K562 (cell line): Measurements from ENCODE around the gene TNF. TPM values are rescaled to one million over a fixed set of nuclear protein-coding genes. Genes with fewer than 3 reads are reported as not detected.
A peak's percentile ranks its signal among the peaks of the same experiment; 100 is the strongest.

Experiments
- ASH1L ChIP-seq: fragments of 450-650 bp; IDR thresholded peaks from 2 replicates; pipeline ENCODE4 v1.6.1; 2018; ENCODE audit warnings: borderline replicate concordance, mild to moderate bottlenecking, low read depth; ENCODE audit not compliant: partially characterized antibody
- BRF2 ChIP-seq: IDR thresholded peaks from 3 replicates; pipeline ENCODE4 v1.6.1; 2011; ENCODE audit warnings: borderline replicate concordance, mild to moderate bottlenecking; ENCODE audit not compliant: insufficient read length, insufficient read depth
- CBFB ChIP-seq: sonication (generic); formaldehyde crosslinking; IDR thresholded peaks from 2 replicates; pipeline ENCODE4 v1.4.0; 2020; ENCODE audit warnings: mild to moderate bottlenecking, missing genetic modification reagents
- FIP1L1 ChIP-seq: fragments of 200-400 bp; formaldehyde crosslinking; IDR thresholded peaks from 2 replicates; pipeline ENCODE4 v1.6.1; 2018; ENCODE audit warnings: mild to moderate bottlenecking, low read depth, low read length; ENCODE audit not compliant: poor library complexity, severe bottlenecking
- GTF2F1 ChIP-seq: IDR thresholded peaks from 2 replicates; pipeline ENCODE4 v1.6.1; 2011; ENCODE audit warnings: low read depth, low read length, improper control_type of control experiment
- IRF1 ChIP-seq: sonication (generic); formaldehyde crosslinking; IDR thresholded peaks from 2 replicates; pipeline ENCODE4 v1.8.0; 2022; ENCODE audit warnings: missing genetic modification reagents, mild to moderate bottlenecking, borderline replicate concordance
- KLF10 ChIP-seq: fragments of 250-450 bp; sonication (Bioruptor Pico); IDR thresholded peaks from 2 replicates; pipeline ENCODE4 v1.6.1; 2021; ENCODE audit warnings: matching md5 sums
- MTF1 ChIP-seq: fragments of 250-450 bp; sonication (Bioruptor Pico); IDR thresholded peaks from 2 replicates; pipeline ENCODE4 v1.9.0; 2021; ENCODE audit warnings: moderate library complexity, mild to moderate bottlenecking, inconsistent platforms, borderline replicate concordance
- PHF21A ChIP-seq: fragments of 450-650 bp; IDR thresholded peaks from 2 replicates; pipeline ENCODE4 v1.6.1; 2017; ENCODE audit warnings: low read depth, borderline replicate concordance
- RBM39 ChIP-seq: fragments of 200-400 bp; formaldehyde crosslinking; optimal IDR thresholded peaks from 2 replicates; pipeline ENCODE3; 2018; ENCODE audit warnings: low read depth, low read length
- SFPQ ChIP-seq: fragments of 200-400 bp; formaldehyde crosslinking; IDR thresholded peaks from 2 replicates; pipeline ENCODE4 v1.6.1; 2017; ENCODE audit warnings: mild to moderate bottlenecking, low read depth, low read length, moderate library complexity
- SIN3A ChIP-seq, 2 experiments: fragments of 150-350 bp in 1 of 2; IDR thresholded peaks; 2 replicates each; pipeline ENCODE4 v1.6.1; 2011 to 2016; ENCODE audit warnings: borderline replicate concordance in 2 of 2, low read depth in 2 of 2, low read length in 2 of 2, mild to moderate bottlenecking in 2 of 2, moderate library complexity in 2 of 2; ENCODE audit not compliant: control insufficient read depth in 1 of 2
- THRA ChIP-seq: fragments of 450-650 bp; IDR thresholded peaks from 2 replicates; pipeline ENCODE4 v1.6.1; 2017; ENCODE audit warnings: mild to moderate bottlenecking, moderate library complexity
- ZEB2 ChIP-seq: fragments of 450-650 bp; IDR thresholded peaks from 2 replicates; pipeline ENCODE4 v1.6.1; 2016
- ZNF277 ChIP-seq: fragments of 250-450 bp; sonication (Bioruptor Pico); IDR thresholded peaks from 2 replicates; pipeline ENCODE4 v1.8.0; 2022; ENCODE audit warnings: inconsistent platforms, mild to moderate bottlenecking, moderate library complexity, borderline replicate concordance
- ZNF280B ChIP-seq: fragments of 250-450 bp; sonication (Bioruptor Pico); IDR thresholded peaks from 2 replicates; pipeline ENCODE4 v1.5.1; 2021; ENCODE audit warnings: mild to moderate bottlenecking
- ZNF75A ChIP-seq: fragments of 450-650 bp; formaldehyde crosslinking; IDR thresholded peaks from 2 replicates; pipeline ENCODE4 v1.4.0; 2020; ENCODE audit warnings: mild to moderate bottlenecking
- polyA plus RNA-seq, 8 experiments: library from polyadenylated mRNA; depleted of rRNA in 4 of 8; stranded (reverse) in 5 of 8; unstranded in 3 of 8; fragments of >200 nt; fragmentation: Nextera tagmentation in 2 of 8; fragmentation: Illumina TruSeq in 1 of 8; extraction: Ambion mirVana in 2 of 8; extraction: Trizol in 1 of 8; gene quantifications; 2 replicates each; pipeline versions ENCODE4 v1.2.1 to v1.2.3, GENCODE V29; 2011 to 2014; ENCODE audit warnings: inconsistent platforms in 1 of 8, missing spikeins in 1 of 8
- total RNA-seq, 7 experiments: library from RNA; depleted of rRNA in 6 of 7; stranded (reverse); fragments of >200 nt in 6 of 7; fragmentation: Illumina TruSeq in 2 of 7; extraction: Trizol in 2 of 7; gene quantifications; 2 replicates each; pipeline versions ENCODE4 v1.2.1 to v1.2.3, GENCODE V29; 2011 to 2021; ENCODE audit warnings: low replicate concordance in 1 of 7

The TNF gene
- total and polyA plus RNA-seq, 9 of the 15 experiments (the other 6 are each of a cell fraction or from before 2014, with no cell fraction given) = 0.08 to 0.40 TPM; not detected in 7

GRCh38 chr6:31546958-31547726 lies 28.2 kb upstream of the TNF start, which contains the start of gene NFKBIL1 (continued):
- no peak for TF ChIP-seq IRF1 (CRISPR knock-in tag)
- TF ChIP-seq GTF2F1 = 0 out of 2 replicates have a peak, but pooled peaks have one; percentile 26
- no peak for TF ChIP-seq KLF10 (CRISPR knock-in tag)
- TF ChIP-seq RBM39 = no peak
- TF ChIP-seq ZEB2 = peak; percentile 99
- TF ChIP-seq CBFB (CRISPR knock-in tag) = no peak
- peak; percentile 59; the same call in 1 of the 2 replicates for TF ChIP-seq PHF21A
- no peak for TF ChIP-seq FIP1L1
- no peak for TF ChIP-seq ZNF280B
- no peak for TF ChIP-seq BRF2
- no peak for TF ChIP-seq SFPQ
- no peak for TF ChIP-seq ZNF75A (CRISPR knock-in tag)
- TF ChIP-seq SIN3A (IDR thresholded peaks at IDR 0.05; ENCODE audit: borderline replicate concordance in 2 of 2, control insufficient read depth in 1 of 2, low read depth in 2 of 2, low read length in 2 of 2) = peak in 1 of 2 experiments; percentile 34; a peak in 1 of 4 replicates
- TF ChIP-seq ASH1L = peak; percentile 81
- TF ChIP-seq THRA = no peak
- TF ChIP-seq ZNF277 (CRISPR knock-in tag) = no peak
- TF ChIP-seq MTF1 = no peak
